Measurements from ENCODE around the gene MYO3B.

MYO3B gene

GRCh38 chr2:170305711-170306110 is 127.8 kb downstream of the MYO3B start:
- H3K4me3 ChIP-seq (replicated peaks; ENCODE audit: low read depth, low read length) = no peak overlapping the region
- TF ChIP-seq, protein P1, sequence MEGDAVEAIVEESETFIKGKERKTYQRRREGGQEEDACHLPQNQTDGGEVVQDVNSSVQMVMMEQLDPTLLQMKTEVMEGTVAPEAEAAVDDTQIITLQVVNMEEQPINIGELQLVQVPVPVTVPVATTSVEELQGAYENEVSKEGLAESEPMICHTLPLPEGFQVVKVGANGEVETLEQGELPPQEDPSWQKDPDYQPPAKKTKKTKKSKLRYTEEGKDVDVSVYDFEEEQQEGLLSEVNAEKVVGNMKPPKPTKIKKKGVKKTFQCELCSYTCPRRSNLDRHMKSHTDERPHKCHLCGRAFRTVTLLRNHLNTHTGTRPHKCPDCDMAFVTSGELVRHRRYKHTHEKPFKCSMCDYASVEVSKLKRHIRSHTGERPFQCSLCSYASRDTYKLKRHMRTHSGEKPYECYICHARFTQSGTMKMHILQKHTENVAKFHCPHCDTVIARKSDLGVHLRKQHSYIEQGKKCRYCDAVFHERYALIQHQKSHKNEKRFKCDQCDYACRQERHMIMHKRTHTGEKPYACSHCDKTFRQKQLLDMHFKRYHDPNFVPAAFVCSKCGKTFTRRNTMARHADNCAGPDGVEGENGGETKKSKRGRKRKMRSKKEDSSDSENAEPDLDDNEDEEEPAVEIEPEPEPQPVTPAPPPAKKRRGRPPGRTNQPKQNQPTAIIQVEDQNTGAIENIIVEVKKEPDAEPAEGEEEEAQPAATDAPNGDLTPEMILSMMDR (IDR thresholded peaks at IDR 0.05; ENCODE audit: low read length, missing control alignments) = no peak
- DNase-seq (ENCODE audit: low read depth) = no peak

GRCh38 chr2:170306293-170306873 is 128.4 kb downstream of the MYO3B start:
- no peak for DNase-seq (ENCODE audit: low read depth)

DNA sequence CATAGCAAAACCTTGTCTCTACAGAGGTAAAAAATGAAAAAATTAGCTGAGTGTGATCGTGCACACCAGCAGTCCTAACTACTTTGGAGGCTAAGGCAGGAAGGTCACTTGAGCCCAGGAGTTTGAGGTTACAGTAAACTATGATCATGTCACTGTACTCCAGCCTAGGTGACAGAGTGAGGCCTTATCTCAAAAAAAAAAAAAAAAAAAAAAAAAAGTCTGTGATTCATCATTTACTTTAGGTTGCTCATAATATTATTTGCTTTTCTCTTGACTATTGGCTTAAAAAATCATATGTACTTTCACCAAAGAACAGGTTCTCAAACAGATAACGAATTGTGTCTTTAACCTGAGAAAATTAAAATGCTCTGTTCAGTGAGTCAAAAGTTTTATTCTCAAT is 129.1 kb downstream of the MYO3B start:
- DNase-seq (ENCODE audit: low read depth) = no peak
- H3K4me3 ChIP-seq (replicated peaks; ENCODE audit: low read depth, low read length) = no peak overlapping the region
- TF ChIP-seq, protein P1 (IDR thresholded peaks at IDR 0.05; ENCODE audit: low read length, missing control alignments) = no peak

More at GRCh38 chr2:170306293-170306873, 128.4 kb downstream of the MYO3B start:
- TF ChIP-seq, protein P1 (IDR thresholded peaks at IDR 0.05; ENCODE audit: low read length, missing control alignments) = no peak
- H3K4me3 ChIP-seq (replicated peaks; ENCODE audit: low read depth, low read length) = no peak overlapping the region

DNA sequence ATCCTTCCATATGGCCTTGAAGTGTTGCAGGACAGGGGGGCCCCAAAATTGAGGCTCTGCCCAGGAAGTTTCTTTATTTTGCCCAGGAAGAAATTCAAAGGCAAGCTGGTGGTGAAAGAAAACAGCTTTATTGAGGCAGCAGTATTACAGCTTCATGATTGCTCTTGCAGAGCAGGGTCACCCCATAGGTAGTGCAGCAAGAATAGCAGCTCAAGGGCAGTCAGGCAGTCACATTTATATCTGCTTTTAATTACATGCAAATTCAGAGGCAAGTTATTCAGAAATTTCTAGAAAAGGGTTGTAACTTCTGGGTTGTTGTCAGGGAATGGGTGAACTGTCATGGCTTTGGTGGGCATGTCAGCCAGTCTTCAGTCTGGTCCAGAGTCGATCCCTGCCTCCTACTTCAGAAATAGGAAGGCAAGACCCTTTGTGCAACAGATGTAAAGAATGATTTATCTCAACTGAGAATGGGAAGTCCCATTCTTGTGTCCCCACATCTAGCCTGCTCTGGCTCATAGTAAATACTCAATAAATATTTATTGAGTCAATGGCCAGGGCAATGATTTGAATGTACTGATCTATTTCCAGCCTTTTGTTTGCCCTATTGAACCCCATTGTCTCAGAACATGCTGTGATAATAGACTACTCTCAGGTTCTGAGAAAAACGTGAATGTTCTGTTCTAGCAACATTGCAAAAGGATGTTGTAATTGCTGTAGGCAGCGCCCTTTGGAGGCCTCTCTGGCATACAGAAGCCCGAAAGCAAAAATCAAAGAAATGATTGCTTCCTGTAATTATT is 129.8 kb downstream of the MYO3B start:
- DNase-seq (ENCODE audit: low read depth) = no peak
- TF ChIP-seq, protein P1 (IDR thresholded peaks at IDR 0.05; ENCODE audit: low read length, missing control alignments) = no peak
- H3K4me3 ChIP-seq (replicated peaks; ENCODE audit: low read depth, low read length) = no peak overlapping the region

DNA sequence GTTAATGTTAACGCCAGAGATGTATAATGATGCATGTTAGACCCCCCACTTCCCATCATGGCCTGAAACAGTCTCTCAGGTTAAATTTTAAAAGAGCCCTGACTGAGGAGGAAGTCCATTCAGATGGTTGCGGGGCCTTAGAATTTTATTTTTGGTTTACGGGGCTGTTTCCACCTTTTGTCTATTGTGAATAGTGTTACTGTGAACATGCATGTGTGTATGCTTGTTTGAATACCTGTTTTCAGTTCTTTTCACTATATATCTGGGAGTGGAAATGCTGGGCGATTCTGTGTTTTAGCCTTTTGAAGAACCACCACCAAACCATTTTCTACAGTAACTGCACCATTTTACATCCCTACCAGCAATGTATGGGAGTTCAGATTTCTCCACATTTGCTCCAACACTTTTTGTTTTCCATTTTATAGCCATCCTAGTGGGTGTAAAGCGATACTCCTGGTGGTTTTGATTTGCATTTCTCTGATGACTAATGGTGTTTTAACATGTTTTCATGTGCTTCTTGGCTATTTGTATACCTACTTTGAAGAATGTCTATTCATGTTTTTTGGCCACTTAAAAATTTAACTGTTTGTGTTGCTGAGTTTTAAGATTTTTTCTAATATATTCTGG is 133.0 kb downstream of the MYO3B start:
- H3K4me3 ChIP-seq (replicated peaks; ENCODE audit: low read depth, low read length) = no peak overlapping the region
- no peak for DNase-seq (ENCODE audit: low read depth)
- TF ChIP-seq, protein P1 (IDR thresholded peaks at IDR 0.05; ENCODE audit: low read length, missing control alignments) = no peak

- H3K4me3 ChIP-seq (replicated peaks; ENCODE audit: low read depth, low read length) = no peak overlapping the region
- TF ChIP-seq, protein P1 (IDR thresholded peaks at IDR 0.05; ENCODE audit: low read length, missing control alignments) = no peak
- no peak for DNase-seq (ENCODE audit: low read depth)
These were observed 135.5 kb downstream of the MYO3B start for GRCh38 chr2:170313347-170313991.
